Fibroblast of lung (primary cell): ENCODE results near the gene TPRX1. TPM values are rescaled to one million over a fixed set of nuclear protein-coding genes. Genes with fewer than 3 reads are reported as not detected.

Experiments used
- DNase-seq, 2 donors: peaks; one replicate each; pipeline versions ENCODE4 v3.0.0 to v3.0.0-alpha.2; 2010; ENCODE audit warnings: low read depth in 2 of 2
- H2AFZ ChIP-seq: 2 replicates; pipeline ENCODE4 v1.5.1; 2012; ENCODE audit warnings: low read length, control low read depth, inconsistent platforms
- H3K27ac ChIP-seq: 2 replicates; pipeline ENCODE4 v1.5.1; 2011; ENCODE audit warnings: low read length, control low read depth; ENCODE audit not compliant: insufficient read depth
- H3K27me3 ChIP-seq: 2 replicates; pipeline ENCODE4 v1.5.1; 2011; ENCODE audit warnings: mild to moderate bottlenecking, low read length; ENCODE audit not compliant: control insufficient read depth, insufficient read depth
- H3K36me3 ChIP-seq: 2 replicates; pipeline ENCODE4 v1.5.1; 2011; ENCODE audit warnings: low read length; ENCODE audit not compliant: control insufficient read depth, insufficient read depth
- H3K4me1 ChIP-seq: 2 replicates; pipeline ENCODE4 v1.5.1; 2011; ENCODE audit warnings: low read length; ENCODE audit not compliant: control insufficient read depth, insufficient read depth; ENCODE audit errors: extremely low read depth
- H3K4me2 ChIP-seq: 2 replicates; pipeline ENCODE4 v1.5.1; 2011; ENCODE audit warnings: low read length, control low read depth; ENCODE audit not compliant: insufficient read depth; ENCODE audit errors: extremely low read depth
- H3K4me3 ChIP-seq, 4 experiments: fragments of 200-600 bp in 1 of 4; sonication (generic) in 1 of 4; replicated peaks in 1 of 4; 2 replicates each; pipeline ENCODE4 v1.5.1; 2011 to 2016; ENCODE audit warnings: low read length in 4 of 4, low read depth in 3 of 4, mild to moderate bottlenecking in 3 of 4, control low read depth in 2 of 4, inconsistent platforms in 1 of 4, mixed read lengths in 1 of 4; ENCODE audit not compliant: insufficient read depth in 1 of 4; ENCODE audit errors: control extremely low read depth in 1 of 4
- H3K79me2 ChIP-seq: 2 replicates; pipeline ENCODE4 v1.5.1; 2012; ENCODE audit warnings: mild to moderate bottlenecking, low read length, inconsistent platforms; ENCODE audit not compliant: control insufficient read depth, insufficient read depth
- H3K9ac ChIP-seq: 2 replicates; pipeline ENCODE4 v1.5.1; 2011; ENCODE audit warnings: mild to moderate bottlenecking, low read length, control low read depth; ENCODE audit not compliant: insufficient read depth
- H3K9me3 ChIP-seq: 2 replicates; pipeline ENCODE4 v1.5.1; 2012; ENCODE audit warnings: low read depth, low read length; ENCODE audit not compliant: control insufficient read depth, insufficient read depth
- H4K20me1 ChIP-seq: 2 replicates; pipeline ENCODE4 v1.5.1; 2011; ENCODE audit warnings: low read length; ENCODE audit not compliant: control insufficient read depth, insufficient read depth; ENCODE audit errors: extremely low read depth
- CTCF ChIP-seq, 2 donors: IDR thresholded peaks in 1 of 2; conservative IDR thresholded peaks in 1 of 2; 1 replicate in 1 of 2; 2 replicates in 1 of 2; pipeline ENCODE4 v1.5.1; 2011 to 2012; ENCODE audit warnings: low read length in 2 of 2, control low read depth in 1 of 2, inconsistent platforms in 1 of 2, low read depth in 1 of 2, mild to moderate bottlenecking in 1 of 2
- EZH2 ChIP-seq: IDR thresholded peaks from 2 replicates; pipeline ENCODE4 v1.5.1; 2012; ENCODE audit warnings: low read length, control low read depth, mild to moderate bottlenecking; ENCODE audit errors: missing control alignments
- polyA plus RNA-seq, 2 donors: library from polyadenylated mRNA; depleted of rRNA in 1 of 2; stranded (reverse) in 1 of 2; unstranded in 1 of 2; fragments of >200 nt; gene quantifications; 2 replicates each; pipeline ENCODE4 v1.2.1, GENCODE V29; 2011 to 2012; ENCODE audit warnings: missing spikeins in 1 of 2
- total RNA-seq: library from RNA; depleted of rRNA; stranded (reverse); fragments of >200 nt; gene quantifications from 2 replicates; pipeline ENCODE4 v1.2.1, GENCODE V29; 2014

The TPRX1 gene
- total and polyA plus RNA-seq, 2 donors (not counting 1 experiment from before 2014, with no cell fraction given) = not detected

GRCh38 chr19:47824396-47824795 lies 20.0 kb upstream of the TPRX1 start:
- H4K20me1 ChIP-seq = no peaks in the 10 kb centered on the region
- H3K27me3 ChIP-seq = peaks cover 19% of the 10 kb centered on the region
- H3K4me1 ChIP-seq = no peaks in the 10 kb centered on the region
- H3K36me3 ChIP-seq = no peaks in the 10 kb centered on the region
- H3K4me2 ChIP-seq = no peak overlapping the region
- no peak for DNase-seq
- H3K79me2 ChIP-seq = no peaks in the 10 kb centered on the region
- no peak overlapping the region for H3K27ac ChIP-seq
- H2AFZ ChIP-seq = no peak overlapping the region
- no peaks in the 10 kb centered on the region for H3K9me3 ChIP-seq
- H3K9ac ChIP-seq = no peak overlapping the region
- no peak for TF ChIP-seq EZH2
- no peak for TF ChIP-seq CTCF (conservative IDR thresholded peaks at IDR 0.05 in 1 of 2, IDR thresholded peaks at IDR 0.05 in 1 of 2; ENCODE audit: low read depth in 1 of 2, low read length in 2 of 2)
- H3K4me3 ChIP-seq = no peak overlapping the region

GRCh38 chr19:47821460-47822020 lies 17.2 kb upstream of the TPRX1 start, which contains the start of gene CRX:
TSS of gene CRX (plus strand) at chr19:47821937. CDS start at chr19:47834444, 12,507 bp downstream.
- TF ChIP-seq EZH2 (no peak), CTCF (conservative IDR thresholded peaks at IDR 0.05 in 1 of 2, IDR thresholded peaks at IDR 0.05 in 1 of 2; ENCODE audit: low read depth in 1 of 2, low read length in 2 of 2) (no peak)
- Histone ChIP-seq H4K20me1 (no peaks in the 10 kb centered on the region), H2AFZ (no peak within 1 kb of the TSS), H3K4me1 (no peaks in the 10 kb centered on the region), H3K36me3 (no peaks in the 10 kb centered on the region), H3K9me3 (no peaks in the 10 kb centered on the region), H3K27me3 (peaks cover 19% of the 10 kb centered on the region), H3K27ac (no peak within 1 kb of the TSS), H3K79me2 (no peaks in the 10 kb centered on the region), H3K9ac (no peak within 1 kb of the TSS), H3K4me2 (no peak within 1 kb of the TSS), H3K4me3 (no peak within 1 kb of the TSS)
- no peak for DNase-seq

GRCh38 chr19:47820410-47820809 lies 16.1 kb upstream of the TPRX1 start:
- DNase-seq = no peak
- no peak overlapping the region for H3K4me3 ChIP-seq
- H3K79me2 ChIP-seq = no peaks in the 10 kb centered on the region
- TF ChIP-seq CTCF (conservative IDR thresholded peaks at IDR 0.05 in 1 of 2, IDR thresholded peaks at IDR 0.05 in 1 of 2; ENCODE audit: low read depth in 1 of 2, low read length in 2 of 2) = no peak
- no peak for TF ChIP-seq EZH2
- H3K27ac ChIP-seq = no peak overlapping the region
- no peaks in the 10 kb centered on the region for H3K9me3 ChIP-seq
- H4K20me1 ChIP-seq = no peaks in the 10 kb centered on the region
- peaks cover 19% of the 10 kb centered on the region for H3K27me3 ChIP-seq
- H3K9ac ChIP-seq = no peak overlapping the region
- H3K4me1 ChIP-seq = no peaks in the 10 kb centered on the region
- H3K4me2 ChIP-seq = no peak overlapping the region
- no peaks in the 10 kb centered on the region for H3K36me3 ChIP-seq
- no peak overlapping the region for H2AFZ ChIP-seq
